ENCODE data around the gene CEACAM4.

- TF ChIP-seq POLR2A (IDR thresholded peaks at IDR 0.05; ENCODE audit: low read depth, low read length) (no peak), TAF1 (IDR thresholded peaks at IDR 0.05; ENCODE audit: borderline replicate concordance, low read depth, low read length) (no peak), POLR2AphosphoS5 (IDR thresholded peaks at IDR 0.05; ENCODE audit: low read depth, low read length) (no peak)
These were observed 37.5 kb downstream of the CEACAM4 start for GRCh38 chr19:41589371-41589770.

Data from GM12892 (cell line).